B cell (primary cell): ENCODE results near the gene NF2. TPM values are rescaled to one million over a fixed set of nuclear protein-coding genes. Genes with fewer than 3 reads are reported as not detected.

Experiments used
- ATAC-seq: fragments of 200-7000 bp; cut with Tn5 transposase; one replicate; pipeline ENCODE4 v1.10.0; 2021; ENCODE audit warnings: low read depth, mild to moderate bottlenecking, moderate number of reproducible peaks, moderate library complexity
- CTCF ChIA-PET: fragments of 350-600 bp; sonication (Branson Sonifier 250); formaldehyde crosslinking; loops from one replicate; lab custom pipeline; 2021; ENCODE audit warnings: antibody characterized with exemption, inconsistent platforms; lab: Charles Lee
- POLR2A ChIA-PET: fragments of 350-600 bp; sonication (Branson Sonifier 250); formaldehyde crosslinking; loops from one replicate; lab custom pipeline; 2021; ENCODE audit warnings: antibody characterized with exemption; lab: Charles Lee
- DNase-seq: peaks from one replicate; pipeline ENCODE4 v3.0.0; 2013
- H2AFZ ChIP-seq: 2 replicates; pipeline ENCODE4 v1.6.1; 2012; ENCODE audit warnings: mild to moderate bottlenecking, low read depth, low read length; ENCODE audit not compliant: insufficient read depth, poor library complexity, severe bottlenecking
- H3K27ac ChIP-seq, 2 donors: 1 replicate in 1 of 2; 2 replicates in 1 of 2; pipeline ENCODE4 v1.5.1; 2012 to 2013; ENCODE audit warnings: low read length in 2 of 2, mild to moderate bottlenecking in 2 of 2, moderate library complexity in 1 of 2
- H3K27me3 ChIP-seq, 4 experiments: fragments of 200-600 bp in 1 of 4; sonication (generic) in 1 of 4; replicated peaks in 1 of 4; 1 replicate in 2 of 4; 2 replicates in 2 of 4; pipeline versions ENCODE4 v1.6.1 to v1.7.0; 2013 to 2016; ENCODE audit warnings: low read length in 3 of 4, mild to moderate bottlenecking in 2 of 4, mixed read lengths in 1 of 4, moderate library complexity in 1 of 4; ENCODE audit not compliant: insufficient read depth in 4 of 4, control insufficient read depth in 3 of 4; ENCODE audit errors: control extremely low read depth in 1 of 4
- H3K36me3 ChIP-seq, 2 experiments: replicated peaks in 1 of 2; 1 replicate in 1 of 2; 2 replicates in 1 of 2; pipeline versions ENCODE4 v1.6.1 to v1.7.1; 2013; ENCODE audit warnings: low read length in 1 of 2; ENCODE audit not compliant: insufficient read depth in 2 of 2, control insufficient read depth in 1 of 2; ENCODE audit errors: control extremely low read depth in 1 of 2, extremely low read depth in 1 of 2
- H3K4me1 ChIP-seq, 2 donors: fragments of 200-600 bp in 1 of 2; sonication (generic) in 1 of 2; 1 replicate in 1 of 2; 2 replicates in 1 of 2; pipeline versions ENCODE4 v1.5.1 to v1.6.1; 2013 to 2017; ENCODE audit warnings: low read length in 2 of 2; ENCODE audit not compliant: control insufficient read depth in 2 of 2, insufficient read depth in 2 of 2
- H3K4me2 ChIP-seq: replicated peaks from 2 replicates; pipeline ENCODE3; 2012; ENCODE audit warnings: mild to moderate bottlenecking, low read depth, low read length; ENCODE audit not compliant: poor library complexity, severe bottlenecking
- H3K4me3 ChIP-seq, 5 experiments: fragments of 200-600 bp in 1 of 5; sonication (generic) in 1 of 5; 1 replicate in 3 of 5; 2 replicates in 2 of 5; pipeline versions ENCODE4 v1.5.1 to v1.7.0; 2011 to 2016; ENCODE audit warnings: low read length in 4 of 5, mild to moderate bottlenecking in 4 of 5, low read depth in 2 of 5, control low read depth in 1 of 5, moderate library complexity in 1 of 5; ENCODE audit not compliant: insufficient read depth in 1 of 5; ENCODE audit errors: control extremely low read depth in 1 of 5, extremely low read depth in 1 of 5
- H3K79me2 ChIP-seq: fragments of 200-600 bp; sonication (generic); one replicate; pipeline ENCODE4 v1.6.0; 2016; ENCODE audit warnings: low read length; ENCODE audit not compliant: control insufficient read depth, insufficient read depth
- H3K9ac ChIP-seq: fragments of 200-600 bp; sonication (generic); 2 replicates; pipeline ENCODE4 v1.6.1; 2017; ENCODE audit warnings: mild to moderate bottlenecking, low read length, moderate library complexity
- H3K9me3 ChIP-seq, 3 donors: one replicate each; pipeline versions ENCODE4 v1.6.1 to v1.7.1; 2013; ENCODE audit warnings: low read length in 2 of 3; ENCODE audit not compliant: control insufficient read depth in 2 of 3, insufficient read depth in 1 of 3; ENCODE audit errors: control extremely low read depth in 1 of 3
- H4K20me1 ChIP-seq: 2 replicates; pipeline ENCODE4 v1.6.0; 2012; ENCODE audit warnings: mild to moderate bottlenecking, low read length; ENCODE audit not compliant: insufficient read depth, control insufficient read depth, poor library complexity, severe bottlenecking
- H3K27ac Mint-ChIP-seq: one replicate; pipeline ENCODE4 v1.8.0; 2021; ENCODE audit warnings: mixed read lengths
- H3K27me3 Mint-ChIP-seq: one replicate; pipeline ENCODE4 v1.8.0; 2021; ENCODE audit warnings: mixed read lengths
- H3K4me1 Mint-ChIP-seq: one replicate; pipeline ENCODE4 v1.8.0; 2021; ENCODE audit warnings: mixed read lengths
- H3K4me3 Mint-ChIP-seq: one replicate; pipeline ENCODE4 v1.8.0; 2021; ENCODE audit warnings: mixed read lengths
- H3K9me3 Mint-ChIP-seq: one replicate; pipeline ENCODE4 v1.8.0; 2022; ENCODE audit warnings: mixed read lengths; ENCODE audit not compliant: insufficient read depth
- CTCF ChIP-seq: fragments of 200-600 bp; IDR thresholded peaks from one replicate; pipeline ENCODE4 v1.8.0; 2022; ENCODE audit warnings: antibody characterized with exemption, mild to moderate bottlenecking
- EZH2 ChIP-seq: IDR thresholded peaks from 2 replicates; pipeline ENCODE4 v1.6.1; 2012; ENCODE audit warnings: borderline replicate concordance, low read depth, mild to moderate bottlenecking, moderate library complexity, low read length; ENCODE audit not compliant: insufficient read depth, poor library complexity, severe bottlenecking
- WGBS: methylation state at CpG from one replicate; pipeline ENCODE4 v1.1.5; 2013; ENCODE audit warnings: missing lambda C conversion rate; ENCODE audit not compliant: insufficient coverage; 5-methylcytosine and 5-hydroxymethylcytosine counted together
- intact Hi-C: fragments of 100-400 bp; cut with micrococcal nuclease; formaldehyde crosslinking; loops from one replicate; pipeline ENCODE4 v1.10.0; 2022
- polyA plus RNA-seq: library from polyadenylated mRNA; depleted of rRNA; stranded (reverse); fragments of >200 nt; gene quantifications from 2 replicates; pipeline ENCODE4 v1.2.3, GENCODE V29; 2012
- total RNA-seq, 2 donors: library from RNA; stranded (reverse); fragments of 120-200 nt in 1 of 2; gene quantifications; 1 replicate in 1 of 2; 2 replicates in 1 of 2; pipeline versions ENCODE4 v1.2.3 to v1.2.4, GENCODE V29; 2013 to 2022

NF2 gene
- total and polyA plus RNA-seq, 2 donors (not counting 1 experiment from before 2014, with no cell fraction given): 9.4 to 26.6 TPM

GRCh38 chr22:29607426-29607825, 4.0 kb downstream of the NF2 start:
- Histone ChIP-seq H3K79me2 (peaks cover 87% of the 10 kb centered on the region), H3K4me3 (no peak overlapping the region), H3K4me1 (peaks cover 9 to 15% of the 10 kb centered on the region in 2 donors), H3K9ac (no peak overlapping the region), H2AFZ (no peak overlapping the region), H3K9me3 (no peaks in the 10 kb centered on the region), H4K20me1 (peaks cover 30% of the 10 kb centered on the region), H3K27me3 (no peaks in the 10 kb centered on the region), H3K4me2 (no peak overlapping the region), H3K27ac (no peak overlapping the region), H3K36me3 (peaks cover 0 to 3% of the 10 kb centered on the region in 2 experiments)
- DNase-seq (no peak), ATAC-seq (no peak)
- Mint-ChIP-seq H3K27me3 (no peaks in the 10 kb centered on the region), H3K4me3 (no peak overlapping the region), H3K9me3 (no peaks in the 10 kb centered on the region), H3K4me1 (peaks cover 25% of the 10 kb centered on the region), H3K27ac (no peak overlapping the region)
- intact Hi-C loops: no loop called here
- no peak for TF ChIP-seq EZH2
- TF ChIP-seq CTCF: no peak
- 86% methylated on average over 1 of the region's 2 CpGs for WGBS
- POLR2A ChIA-PET: no interaction called here
- CTCF ChIA-PET: interaction anchor here (4.4 kb wide), 1 partner anchor 19 kb away, joined by 20 read pairs; no protein-coding TSS in a partner anchor

- Mint-ChIP-seq H3K27me3 (no peaks in the 10 kb centered on the region), H3K4me1 (peaks cover 20% of the 10 kb centered on the region), H3K4me3 (no peak overlapping the region), H3K9me3 (no peaks in the 10 kb centered on the region), H3K27ac (no peak overlapping the region)
- ChIA-PET CTCF (interaction anchor here (0.5 kb wide), 1 partner anchor 56 kb away, joined by 3 read pairs; no protein-coding TSS in a partner anchor), POLR2A (no interaction called here)
- ATAC-seq (no peak), DNase-seq (no peak)
- Histone ChIP-seq H3K9me3 (no peaks in the 10 kb centered on the region), H3K9ac (no peak overlapping the region), H3K4me1 (peaks cover 9 to 12% of the 10 kb centered on the region in 2 donors), H3K4me2 (no peak overlapping the region), H3K27me3 (no peaks in the 10 kb centered on the region), H3K27ac (no peak overlapping the region), H4K20me1 (peaks cover 30% of the 10 kb centered on the region), H3K4me3 (no peak overlapping the region), H2AFZ (no peak overlapping the region), H3K79me2 (peaks cover 96% of the 10 kb centered on the region), H3K36me3 (peaks cover 0 to 3% of the 10 kb centered on the region in 2 experiments)
- 100% methylated on average over 2 of the region's 2 CpGs for WGBS
- TF ChIP-seq EZH2 (no peak), CTCF (no peak)
- intact Hi-C loops: no loop called here
These were observed 5.7 kb downstream of the NF2 start for GRCh38 chr22:29609139-29609538.
